ENCODE results near the gene MORN5.

The MORN5 gene

DNA sequence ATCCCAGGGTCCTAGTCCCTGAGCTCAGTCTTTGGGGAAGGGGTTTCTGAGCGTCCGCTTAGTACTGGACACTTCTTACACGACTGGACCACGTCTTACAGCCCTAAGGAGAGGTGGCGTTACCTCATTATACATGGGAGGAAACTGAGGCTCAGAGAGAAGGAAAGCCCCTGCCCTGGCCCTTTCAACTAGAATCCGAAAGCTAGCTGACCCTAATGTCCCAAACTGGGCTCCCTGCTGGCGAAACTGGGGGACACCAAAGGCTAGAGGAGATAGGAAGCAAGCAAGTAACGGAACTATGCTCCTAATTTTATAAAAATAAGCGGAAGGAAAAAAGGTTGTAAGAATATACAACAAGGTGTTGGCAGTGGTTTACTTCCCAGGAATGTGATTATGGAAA lies 54.8 kb downstream of the MORN5 start:
- DNase-seq (ENCODE audit: low read depth): no peak
- TF ChIP-seq, protein P1, sequence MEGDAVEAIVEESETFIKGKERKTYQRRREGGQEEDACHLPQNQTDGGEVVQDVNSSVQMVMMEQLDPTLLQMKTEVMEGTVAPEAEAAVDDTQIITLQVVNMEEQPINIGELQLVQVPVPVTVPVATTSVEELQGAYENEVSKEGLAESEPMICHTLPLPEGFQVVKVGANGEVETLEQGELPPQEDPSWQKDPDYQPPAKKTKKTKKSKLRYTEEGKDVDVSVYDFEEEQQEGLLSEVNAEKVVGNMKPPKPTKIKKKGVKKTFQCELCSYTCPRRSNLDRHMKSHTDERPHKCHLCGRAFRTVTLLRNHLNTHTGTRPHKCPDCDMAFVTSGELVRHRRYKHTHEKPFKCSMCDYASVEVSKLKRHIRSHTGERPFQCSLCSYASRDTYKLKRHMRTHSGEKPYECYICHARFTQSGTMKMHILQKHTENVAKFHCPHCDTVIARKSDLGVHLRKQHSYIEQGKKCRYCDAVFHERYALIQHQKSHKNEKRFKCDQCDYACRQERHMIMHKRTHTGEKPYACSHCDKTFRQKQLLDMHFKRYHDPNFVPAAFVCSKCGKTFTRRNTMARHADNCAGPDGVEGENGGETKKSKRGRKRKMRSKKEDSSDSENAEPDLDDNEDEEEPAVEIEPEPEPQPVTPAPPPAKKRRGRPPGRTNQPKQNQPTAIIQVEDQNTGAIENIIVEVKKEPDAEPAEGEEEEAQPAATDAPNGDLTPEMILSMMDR (conservative IDR thresholded peaks at IDR 0.05; ENCODE audit: low read depth, low read length): no peak
- H3K4me3 ChIP-seq (ENCODE audit: low read length): no peak overlapping the region

DNA sequence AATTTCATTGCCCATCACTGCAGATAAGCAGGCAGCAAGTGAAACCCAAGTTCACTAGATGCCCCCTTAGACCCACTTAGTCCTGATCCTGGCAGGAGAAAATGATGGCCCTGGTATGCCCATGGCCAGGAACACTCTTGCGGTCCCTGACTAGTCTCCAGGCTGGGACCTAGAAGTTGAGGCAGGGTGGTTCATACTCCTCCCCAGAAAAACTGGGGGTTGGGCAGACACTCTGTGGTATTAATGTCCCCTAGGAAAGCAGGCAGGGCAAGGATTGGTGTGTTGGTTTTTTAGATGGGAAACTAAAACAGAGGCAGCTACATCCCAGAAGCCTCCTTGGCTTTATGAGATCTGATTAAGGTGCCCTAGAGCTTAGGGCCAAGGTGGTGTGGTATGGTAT lies 56.0 kb downstream of the MORN5 start:
- TF ChIP-seq, protein P1 (conservative IDR thresholded peaks at IDR 0.05; ENCODE audit: low read depth, low read length): no peak
- DNase-seq (ENCODE audit: low read depth): no peak
- H3K4me3 ChIP-seq (ENCODE audit: low read length): no peak overlapping the region

GRCh38 chr9:122216138-122216797 lies 56.6 kb downstream of the MORN5 start:
- no peak for DNase-seq (ENCODE audit: low read depth)
- TF ChIP-seq, protein P1 (conservative IDR thresholded peaks at IDR 0.05; ENCODE audit: low read depth, low read length): no peak
- H3K4me3 ChIP-seq (ENCODE audit: low read length): no peak overlapping the region

- TF ChIP-seq, protein P1 (conservative IDR thresholded peaks at IDR 0.05; ENCODE audit: low read depth, low read length): no peak
- DNase-seq (ENCODE audit: low read depth): no peak
- H3K4me3 ChIP-seq (ENCODE audit: low read length): no peak overlapping the region
Measured at GRCh38 chr9:122216798-122217418, 57.2 kb downstream of the MORN5 start.

DNA sequence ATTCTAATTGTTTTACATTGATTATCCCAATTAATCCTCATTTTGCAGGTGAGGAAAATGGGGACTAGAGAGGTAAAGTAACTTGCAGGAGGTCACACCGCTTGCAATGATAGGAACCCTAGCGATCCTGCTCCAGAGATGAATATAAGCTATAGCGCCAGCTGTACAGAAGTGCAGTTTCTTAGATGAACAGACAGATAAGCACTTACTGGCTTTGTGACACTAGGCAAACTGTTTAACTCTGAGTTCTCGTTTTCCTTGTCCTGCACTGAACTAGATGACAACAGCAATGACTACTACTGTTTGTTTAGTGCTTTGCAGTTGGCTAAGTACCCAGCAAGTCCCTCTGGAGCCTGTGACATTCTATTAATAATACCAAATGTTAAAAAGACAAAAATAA lies 57.9 kb downstream of the MORN5 start:
- no peak overlapping the region for H3K4me3 ChIP-seq (ENCODE audit: low read length)
- no peak for DNase-seq (ENCODE audit: low read depth)
- TF ChIP-seq, protein P1 (conservative IDR thresholded peaks at IDR 0.05; ENCODE audit: low read depth, low read length): no peak

DNA sequence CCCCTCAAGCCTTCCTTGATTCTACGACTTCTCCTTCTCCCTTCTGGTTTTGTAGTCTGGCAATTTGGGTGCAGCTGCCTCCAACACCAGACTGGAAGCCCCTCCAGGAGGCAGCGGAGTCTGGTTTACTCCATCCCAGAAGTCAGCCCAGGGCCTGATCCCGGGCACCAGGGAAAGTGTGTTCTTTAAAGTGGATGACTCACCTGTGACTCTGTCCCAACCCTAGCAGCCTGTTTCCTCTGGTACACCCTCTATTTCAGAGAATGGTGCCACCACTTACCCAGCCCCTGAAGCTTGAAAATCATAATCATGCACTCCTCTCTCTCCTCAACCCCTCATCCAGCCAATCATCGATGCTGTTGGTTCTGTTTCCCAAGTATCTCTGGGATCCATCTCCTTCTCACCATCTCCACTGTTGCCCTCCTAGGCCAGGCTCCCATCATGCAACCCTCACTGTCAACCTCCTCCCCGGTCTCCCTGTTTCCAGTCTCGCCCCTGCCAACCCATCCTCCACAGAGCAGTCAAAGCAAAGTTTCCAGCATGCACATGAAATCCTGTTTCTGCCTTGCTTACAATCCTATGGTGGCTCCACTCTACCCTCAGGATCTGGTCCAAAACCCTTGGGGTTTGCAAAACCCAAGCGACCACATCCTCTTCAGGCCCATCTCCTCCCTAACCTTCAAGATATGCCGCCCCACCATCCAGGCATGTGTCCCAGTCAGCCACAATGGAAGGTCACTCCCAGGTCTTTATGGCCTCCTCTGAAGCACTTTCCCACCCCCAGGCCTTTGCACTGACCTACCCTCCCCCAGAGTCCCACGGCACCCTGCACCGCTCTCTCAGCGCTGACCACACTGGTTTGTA lies 58.6 kb downstream of the MORN5 start:
- TF ChIP-seq, protein P1 (conservative IDR thresholded peaks at IDR 0.05; ENCODE audit: low read depth, low read length): no peak
- H3K4me3 ChIP-seq (ENCODE audit: low read length): no peak overlapping the region
- no peak for DNase-seq (ENCODE audit: low read depth)
